Mesodermal cell (in vitro differentiated cells): ENCODE measurements around the gene HOXD4.

Experiments used
- H3K27ac ChIP-seq: 2 replicates; pipeline ENCODE4 v1.7.0; 2013; ENCODE audit warnings: mild to moderate bottlenecking, low read depth, low read length, moderate library complexity; ENCODE audit not compliant: severe bottlenecking
- H3K36me3 ChIP-seq: 2 replicates; pipeline ENCODE4 v1.7.1; 2013; ENCODE audit warnings: mild to moderate bottlenecking, low read length, moderate library complexity; ENCODE audit not compliant: control insufficient read depth, insufficient read depth
- H3K4me1 ChIP-seq: one replicate; pipeline ENCODE4 v1.7.1; 2013; ENCODE audit warnings: mild to moderate bottlenecking, low read length; ENCODE audit not compliant: insufficient read depth, control insufficient read depth, poor library complexity, severe bottlenecking
- H3K4me3 ChIP-seq: 2 replicates; pipeline ENCODE4 v1.7.0; 2013; ENCODE audit warnings: low read length, control low read depth, mild to moderate bottlenecking; ENCODE audit not compliant: insufficient read depth, poor library complexity, severe bottlenecking; ENCODE audit errors: extremely low read depth
- H3K9me3 ChIP-seq: 2 replicates; pipeline ENCODE4 v1.7.1; 2013; ENCODE audit warnings: mild to moderate bottlenecking, low read length, moderate library complexity; ENCODE audit not compliant: control insufficient read depth
- WGBS, 2 experiments: methylation state at CpG; one replicate each; pipeline ENCODE4 v1.1.5; 2013; ENCODE audit warnings: missing lambda C conversion rate in 2 of 2; ENCODE audit not compliant: insufficient coverage in 2 of 2; 5-methylcytosine and 5-hydroxymethylcytosine counted together

The HOXD4 gene

DNA sequence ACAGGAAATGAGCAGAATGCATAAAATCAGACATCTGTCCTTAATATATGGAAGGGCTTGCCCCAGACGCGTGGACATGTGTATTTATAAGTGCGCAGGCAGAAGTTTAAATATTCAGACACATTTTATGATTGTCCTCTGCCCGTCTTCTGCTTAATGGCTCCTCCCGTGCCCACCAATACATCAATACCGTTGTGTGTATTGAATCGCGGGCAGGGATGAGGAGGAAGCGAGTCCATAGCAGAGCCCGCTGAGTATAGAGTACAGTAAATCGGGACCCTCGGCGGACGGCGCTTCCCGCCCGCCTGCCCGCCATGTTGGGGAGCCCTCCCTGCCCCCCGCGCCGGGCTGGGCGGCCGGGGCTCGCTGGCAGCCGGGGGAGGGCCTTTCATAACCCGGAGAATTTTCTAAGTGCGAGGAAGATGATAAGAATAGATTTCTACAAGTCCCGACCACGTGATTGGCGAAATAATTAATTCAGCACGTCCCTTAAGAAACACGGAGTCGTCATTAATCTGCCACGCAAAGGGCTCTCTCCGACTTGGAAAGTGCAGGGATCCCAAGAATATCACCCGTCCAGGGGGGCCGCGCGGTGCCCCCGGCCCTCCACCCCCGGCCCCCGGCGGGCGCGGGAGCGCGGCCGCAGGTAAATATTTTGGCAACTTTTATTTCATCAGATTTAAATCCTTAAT, 5.6 kb downstream of the HOXD4 start, which contains the start of gene HOXD3:
Gene HOXD3, plus strand, starts transcription at position 501 of the 692 bp plus-strand sequence. CDS start 11,808 bp downstream, outside the sequence.
- H3K4me3 ChIP-seq = no peak within 1 kb of the TSS
- peak within 1 kb of the TSS; percentile 29 for H3K27ac ChIP-seq
- no peaks in the 10 kb centered on the region for H3K4me1 ChIP-seq
- no peaks in the 10 kb centered on the region for H3K36me3 ChIP-seq
- WGBS, 2 experiments = 2 to 3% methylated on average over 23 to 36 of the region's 48 CpGs
- H3K9me3 ChIP-seq = no peaks in the 10 kb centered on the region

GRCh38 chr2:176157499-176158185, 6.3 kb downstream of the HOXD4 start:
- no peak overlapping the region for H3K27ac ChIP-seq
- no peak overlapping the region for H3K4me3 ChIP-seq
- H3K9me3 ChIP-seq = no peaks in the 10 kb centered on the region
- H3K36me3 ChIP-seq = no peaks in the 10 kb centered on the region
- WGBS, 2 experiments = 1% methylated on average over 27 to 35 of the region's 43 CpGs
- H3K4me1 ChIP-seq = no peaks in the 10 kb centered on the region

- no peaks in the 10 kb centered on the region for H3K4me1 ChIP-seq
- H3K27ac ChIP-seq = peak overlapping the region; percentile 29
- H3K9me3 ChIP-seq = no peaks in the 10 kb centered on the region
- no peaks in the 10 kb centered on the region for H3K36me3 ChIP-seq
- H3K4me3 ChIP-seq = no peak overlapping the region
- WGBS, 2 experiments = 0 to 1% methylated on average over 14 to 15 of the region's 22 CpGs
These were observed 6.8 kb downstream of the HOXD4 start for GRCh38 chr2:176158186-176158591.

- H3K36me3 ChIP-seq = no peaks in the 10 kb centered on the region
- H3K27ac ChIP-seq = no peak overlapping the region
- H3K9me3 ChIP-seq = no peaks in the 10 kb centered on the region
- WGBS, 2 experiments = 2% methylated on average over 22 to 23 of the region's 39 CpGs
- no peaks in the 10 kb centered on the region for H3K4me1 ChIP-seq
- no peak overlapping the region for H3K4me3 ChIP-seq
These were observed 7.7 kb downstream of the HOXD4 start for GRCh38 chr2:176158855-176159662.

DNA sequence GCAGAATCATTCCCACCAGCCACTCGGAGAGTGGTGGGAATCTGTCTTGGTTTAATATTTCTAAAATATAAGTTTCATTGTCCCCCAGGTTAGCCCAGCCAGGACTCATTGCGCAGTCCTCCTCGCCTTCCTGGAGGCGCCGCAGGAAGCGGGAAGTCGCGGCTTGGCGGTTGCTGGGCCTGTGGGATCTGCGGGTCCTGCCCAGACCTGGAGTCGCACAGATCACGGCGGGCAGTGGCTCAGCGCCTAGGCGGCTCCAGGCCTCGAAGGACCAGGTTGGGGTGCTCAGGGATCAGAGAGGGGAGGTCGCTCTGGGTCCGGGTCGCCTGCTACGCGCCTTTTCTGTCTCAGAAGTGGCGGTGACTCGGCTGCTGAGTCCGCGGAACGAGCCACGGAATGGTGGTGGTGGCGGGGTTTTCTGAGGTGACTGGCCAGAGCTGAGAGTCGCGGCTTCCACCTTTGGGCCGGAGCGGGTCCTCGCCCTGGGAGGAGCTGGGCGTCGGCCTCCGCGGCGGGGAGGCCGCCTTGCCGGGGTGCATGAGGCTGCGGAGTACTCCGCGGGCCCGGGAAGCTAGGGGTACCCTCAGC, 8.4 kb downstream of the HOXD4 start:
- Histone ChIP-seq H3K27ac (no peak overlapping the region), H3K4me3 (no peak overlapping the region), H3K9me3 (no peaks in the 10 kb centered on the region), H3K36me3 (no peaks in the 10 kb centered on the region), H3K4me1 (no peaks in the 10 kb centered on the region)
- WGBS, 2 experiments = 1 to 2% methylated on average over 28 to 41 of the region's 44 CpGs

DNA sequence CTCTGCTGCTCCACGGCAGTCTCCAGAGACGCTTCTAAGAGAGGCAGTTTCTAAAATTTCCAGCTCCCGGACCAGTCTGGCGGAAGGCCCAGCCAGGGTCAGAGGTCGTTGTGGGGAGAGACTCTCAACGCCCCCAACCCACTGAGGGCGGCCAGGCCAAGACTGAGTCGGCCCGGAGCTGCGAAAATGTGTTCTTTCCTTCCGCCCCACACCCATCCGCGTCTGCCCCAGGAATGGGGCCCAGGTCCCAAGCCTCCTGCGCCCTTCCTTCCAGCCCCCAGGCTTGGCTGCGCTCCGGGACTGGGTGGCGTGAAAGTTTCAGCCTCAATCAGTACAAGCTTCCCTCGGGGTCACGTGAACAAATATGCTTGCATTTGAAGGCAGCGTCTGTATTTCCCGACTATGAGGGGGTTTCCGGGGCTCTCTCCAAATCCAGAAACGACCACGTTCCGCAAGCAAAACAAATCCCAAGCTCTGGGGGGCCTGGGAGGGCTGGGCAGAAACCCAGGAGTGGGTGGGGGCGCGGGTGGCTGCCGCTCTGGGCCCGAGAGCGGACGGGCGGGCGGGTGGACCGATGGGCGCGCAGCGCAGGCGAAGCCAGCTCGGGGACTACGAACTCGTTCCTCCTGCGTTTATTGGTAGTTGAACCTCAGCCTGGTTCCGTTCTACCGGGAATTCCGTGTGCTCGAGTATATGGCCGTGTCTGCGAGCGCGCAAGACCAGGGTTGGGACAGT, 9.1 kb downstream of the HOXD4 start:
- no peaks in the 10 kb centered on the region for H3K36me3 ChIP-seq
- H3K9me3 ChIP-seq = no peaks in the 10 kb centered on the region
- H3K27ac ChIP-seq = no peak overlapping the region
- 1 to 3% methylated on average over 41 to 43 of the region's 50 CpGs for WGBS, 2 experiments
- H3K4me3 ChIP-seq = no peak overlapping the region
- no peaks in the 10 kb centered on the region for H3K4me1 ChIP-seq

DNA sequence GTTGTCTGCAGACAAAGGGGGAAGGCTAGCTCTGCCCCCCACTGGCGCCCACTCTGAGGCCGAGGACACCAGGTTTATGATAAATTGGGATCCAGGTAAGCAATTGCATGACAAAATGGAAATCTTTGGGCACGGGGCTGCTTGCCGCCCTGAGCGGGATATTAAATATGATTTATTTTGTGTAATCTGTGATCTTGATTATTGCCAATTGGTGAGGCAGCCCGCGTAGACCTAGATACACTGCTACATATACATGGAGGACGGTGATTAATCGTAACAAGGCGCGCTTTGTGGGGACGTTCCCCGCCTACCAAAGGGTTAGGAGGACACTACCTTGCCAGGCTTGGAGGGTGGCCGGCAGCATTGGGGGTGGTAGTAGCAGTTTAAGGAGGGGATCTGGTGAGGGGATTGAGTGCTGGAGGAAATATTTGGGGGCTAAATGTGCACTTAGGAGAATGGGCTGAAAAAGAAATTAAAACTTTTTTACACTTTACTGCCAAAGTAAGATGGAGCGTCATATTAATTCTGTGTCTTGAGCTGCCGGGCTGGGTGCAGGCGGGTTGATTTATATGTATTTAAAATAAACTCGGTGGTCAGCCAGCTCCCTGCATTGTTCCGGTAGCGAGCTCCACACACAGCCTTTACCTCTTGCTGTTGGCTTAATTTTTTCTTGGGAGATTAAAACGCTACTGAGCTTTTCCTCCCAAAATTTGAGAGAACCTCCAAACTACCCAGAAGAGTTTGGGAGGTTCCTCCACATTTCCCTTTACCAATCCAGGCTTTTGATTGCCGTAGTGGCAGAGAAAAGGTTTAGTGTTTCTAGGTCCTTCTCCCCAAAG, 9.9 kb downstream of the HOXD4 start:
- WGBS, 2 experiments = 8 to 11% methylated on average over 9 to 19 of the region's 22 CpGs
- H3K4me3 ChIP-seq = no peak overlapping the region
- H3K36me3 ChIP-seq = no peaks in the 10 kb centered on the region
- no peaks in the 10 kb centered on the region for H3K4me1 ChIP-seq
- H3K9me3 ChIP-seq = no peaks in the 10 kb centered on the region
- H3K27ac ChIP-seq = no peak overlapping the region

DNA sequence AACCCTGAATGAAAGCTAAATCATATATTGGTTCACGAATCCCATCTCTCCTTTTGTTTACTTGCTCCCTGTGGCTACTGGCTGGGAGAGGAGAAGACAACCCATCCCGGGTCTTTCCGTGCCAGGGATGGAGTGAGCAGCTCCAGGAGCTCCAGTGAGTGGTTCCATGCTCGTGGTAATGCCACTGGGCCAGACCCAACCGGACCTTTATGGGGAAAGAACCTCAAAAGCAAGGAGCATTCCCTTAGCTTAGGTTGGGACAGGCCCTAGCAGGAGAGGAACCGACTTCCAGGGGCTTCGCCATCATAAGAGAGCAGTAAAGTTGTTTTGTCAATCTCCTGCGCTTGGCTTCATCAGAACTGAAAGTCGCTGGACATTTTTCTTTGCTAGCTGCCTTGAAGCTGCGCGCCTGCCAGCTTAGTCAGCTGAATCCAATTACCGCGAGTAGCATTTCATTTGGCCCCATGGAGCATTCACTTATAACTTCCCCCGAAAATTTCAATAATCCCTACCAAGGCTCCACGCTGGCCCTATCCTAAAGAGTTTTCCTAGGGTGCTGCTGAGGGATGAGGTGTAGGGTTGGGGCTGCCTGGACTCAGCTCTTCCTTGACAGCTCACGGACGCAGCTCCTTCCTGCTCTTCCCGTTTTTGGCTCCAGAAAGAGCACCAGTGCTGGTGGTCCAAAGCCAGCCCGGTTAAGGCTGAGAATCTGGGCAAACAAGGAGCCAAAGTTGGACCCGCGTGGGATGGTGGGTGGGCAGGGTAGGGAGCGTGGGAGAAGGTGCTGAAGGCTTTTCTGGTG, 10.7 kb downstream of the HOXD4 start:
- WGBS, 2 experiments = 3 to 4% methylated on average over 14 to 17 of the region's 22 CpGs
- H3K4me3 ChIP-seq = no peak overlapping the region
- H3K9me3 ChIP-seq = no peaks in the 10 kb centered on the region
- no peak overlapping the region for H3K27ac ChIP-seq
- H3K36me3 ChIP-seq = no peaks in the 10 kb centered on the region
- H3K4me1 ChIP-seq = no peaks in the 10 kb centered on the region
